H9 (cell line): Measurements from ENCODE around the gene PDE7B. TPM values are rescaled to one million over a fixed set of nuclear protein-coding genes. Genes with fewer than 3 reads are reported as not detected.

Source experiments
- DNase-seq: peaks from one replicate; pipeline ENCODE4 v3.0.0-alpha.2; 2017
- H2AFZ ChIP-seq: one replicate; pipeline ENCODE4 v1.6.1; 2013; ENCODE audit warnings: mild to moderate bottlenecking, low read length, control low read depth, moderate library complexity
- H2AK5ac ChIP-seq: 2 replicates; pipeline ENCODE4 v1.6.1; 2013; ENCODE audit warnings: low read length, control low read depth, mixed read lengths; ENCODE audit not compliant: insufficient read length
- H2BK120ac ChIP-seq: one replicate; pipeline ENCODE4 v1.6.1; 2013; ENCODE audit warnings: low read depth, mild to moderate bottlenecking, low read length, control low read depth, inconsistent platforms; ENCODE audit not compliant: poor library complexity, severe bottlenecking
- H2BK12ac ChIP-seq: 2 replicates; pipeline ENCODE4 v1.6.1; 2013; ENCODE audit warnings: low read length, control low read depth, mixed read lengths, low read depth; ENCODE audit not compliant: insufficient read length
- H2BK15ac ChIP-seq: 2 replicates; pipeline ENCODE4 v1.6.1; 2013; ENCODE audit warnings: low read depth, low read length, control low read depth
- H2BK20ac ChIP-seq: one replicate; pipeline ENCODE4 v1.6.1; 2013; ENCODE audit warnings: low read depth, mild to moderate bottlenecking, low read length, control low read depth, inconsistent platforms; ENCODE audit not compliant: poor library complexity, severe bottlenecking
- H2BK5ac ChIP-seq: 2 replicates; pipeline ENCODE4 v1.6.1; 2013; ENCODE audit warnings: low read length, control low read depth, mixed read lengths; ENCODE audit not compliant: insufficient read length
- H3K14ac ChIP-seq: 2 replicates; pipeline ENCODE4 v1.6.1; 2013; ENCODE audit warnings: low read length, control low read depth; ENCODE audit not compliant: insufficient read depth
- H3K18ac ChIP-seq: 2 replicates; pipeline ENCODE4 v1.6.1; 2013; ENCODE audit warnings: low read depth, mild to moderate bottlenecking, mixed read lengths, low read length, control low read depth; ENCODE audit not compliant: insufficient read length
- H3K23ac ChIP-seq: 2 replicates; pipeline ENCODE4 v1.6.1; 2013; ENCODE audit warnings: low read length, control low read depth, mixed read lengths, low read depth; ENCODE audit not compliant: insufficient read length
- H3K23me2 ChIP-seq: 2 replicates; pipeline ENCODE4 v1.6.1; 2013; ENCODE audit warnings: low read depth, mild to moderate bottlenecking, mixed read lengths, low read length, control low read depth; ENCODE audit not compliant: insufficient read length, poor library complexity, severe bottlenecking
- H3K27ac ChIP-seq: 2 replicates; pipeline ENCODE4 v1.5.1; 2013; ENCODE audit warnings: low read length, control low read depth, mixed read lengths, low read depth; ENCODE audit not compliant: insufficient read length
- H3K27me3 ChIP-seq: 2 replicates; pipeline ENCODE4 v1.6.1; 2013; ENCODE audit warnings: low read length, control low read depth, inconsistent platforms; ENCODE audit not compliant: insufficient read depth
- H3K4ac ChIP-seq: 2 replicates; pipeline ENCODE4 v1.6.1; 2013; ENCODE audit warnings: low read depth, mild to moderate bottlenecking, control low read depth, inconsistent platforms, low read length, moderate library complexity
- H3K4me1 ChIP-seq: 2 replicates; pipeline ENCODE4 v1.6.1; 2013; ENCODE audit warnings: low read length, control low read depth, inconsistent platforms; ENCODE audit not compliant: insufficient read depth
- H3K4me2 ChIP-seq: 2 replicates; pipeline ENCODE4 v1.6.1; 2013; ENCODE audit warnings: low read length, control low read depth, mixed read lengths; ENCODE audit not compliant: insufficient read length, insufficient read depth
- H3K56ac ChIP-seq: 2 replicates; pipeline ENCODE4 v1.6.1; 2013; ENCODE audit warnings: low read depth, mild to moderate bottlenecking, mixed read lengths, low read length, control low read depth; ENCODE audit not compliant: insufficient read length
- H3K79me1 ChIP-seq: 2 replicates; pipeline ENCODE4 v1.6.1; 2013; ENCODE audit warnings: low read depth, mild to moderate bottlenecking, moderate library complexity, low read length, control low read depth, inconsistent platforms; ENCODE audit not compliant: insufficient read depth, poor library complexity, severe bottlenecking
- H3K79me2 ChIP-seq: 2 replicates; pipeline ENCODE4 v1.6.1; 2013; ENCODE audit warnings: low read length, control low read depth, inconsistent platforms; ENCODE audit not compliant: insufficient read depth
- H3K9ac ChIP-seq: 2 replicates; pipeline ENCODE4 v1.6.1; 2013; ENCODE audit warnings: low read length, control low read depth, mixed read lengths; ENCODE audit not compliant: insufficient read length; ENCODE audit errors: extremely low read depth
- H3K9me3 ChIP-seq: one replicate; pipeline ENCODE4 v1.6.1; 2013; ENCODE audit warnings: low read depth, low read length, inconsistent platforms; ENCODE audit not compliant: control insufficient read depth
- H3T11ph ChIP-seq: one replicate; pipeline ENCODE4 v1.6.1; 2013; ENCODE audit warnings: mild to moderate bottlenecking, low read length, control low read depth, inconsistent platforms
- H4K20me1 ChIP-seq: one replicate; pipeline ENCODE4 v1.6.1; 2013; ENCODE audit not compliant: control insufficient read depth, insufficient read length, insufficient read depth
- H4K5ac ChIP-seq: 2 replicates; pipeline ENCODE4 v1.6.1; 2013; ENCODE audit warnings: low read depth, mild to moderate bottlenecking, mixed read lengths, low read length, control low read depth; ENCODE audit not compliant: insufficient read length
- H4K8ac ChIP-seq: replicated peaks from 2 replicates; pipeline ENCODE4 v1.6.1; 2013; ENCODE audit warnings: low read length, control low read depth, mixed read lengths, low read depth; ENCODE audit not compliant: insufficient read length
- H4K91ac ChIP-seq: 2 replicates; pipeline ENCODE4 v1.6.1; 2013; ENCODE audit warnings: low read depth, mild to moderate bottlenecking, moderate library complexity, mixed read lengths, low read length, control low read depth; ENCODE audit not compliant: insufficient read length
- H3K27ac Mint-ChIP-seq, 3 experiments: 2 replicates in 2 of 3; 3 replicates in 1 of 3; pipeline ENCODE4 v1.8.0; 2020 to 2021; ENCODE audit warnings: mixed read lengths in 3 of 3, mild to moderate bottlenecking in 1 of 3, moderate library complexity in 1 of 3
- H3K27me3 Mint-ChIP-seq: 2 replicates; pipeline ENCODE4 v1.8.0; 2021; ENCODE audit warnings: low read depth, mild to moderate bottlenecking, moderate library complexity, mixed read lengths
- H3K36me3 Mint-ChIP-seq, 3 experiments: 2 replicates in 2 of 3; 3 replicates in 1 of 3; pipeline ENCODE4 v1.8.0; 2020 to 2021; ENCODE audit warnings: low read depth in 3 of 3, mixed read lengths in 3 of 3; ENCODE audit not compliant: insufficient read depth in 1 of 3
- H3K4me1 Mint-ChIP-seq, 2 experiments: 2 replicates each; pipeline ENCODE4 v1.8.0; 2020; ENCODE audit warnings: mixed read lengths in 2 of 2
- H3K4me3 Mint-ChIP-seq, 2 experiments: 2 replicates in 1 of 2; 3 replicates in 1 of 2; pipeline ENCODE4 v1.8.0; 2020 to 2021; ENCODE audit warnings: mild to moderate bottlenecking in 2 of 2, mixed read lengths in 2 of 2, moderate library complexity in 1 of 2
- H3K9me3 Mint-ChIP-seq, 2 experiments: 2 replicates in 1 of 2; 3 replicates in 1 of 2; pipeline ENCODE4 v1.8.0; 2020; ENCODE audit warnings: mild to moderate bottlenecking in 2 of 2, mixed read lengths in 2 of 2, moderate library complexity in 1 of 2
- WGBS: extraction: QIAGEN DNeasy Blood & Tissue Kit; methylation state at CpG from one replicate; pipeline ENCODE4 v1.1.7; 2013; ENCODE audit warnings: missing lambda C conversion rate, low lambda C conversion rate, mixed read lengths; ENCODE audit not compliant: insufficient read length; ENCODE audit errors: extremely low coverage; 5-methylcytosine and 5-hydroxymethylcytosine counted together
- total RNA-seq: library from RNA; stranded (reverse); gene quantifications from 2 replicates; pipeline ENCODE4 v1.2.1, GENCODE V29; 2021
- TF ChIP-seq, protein P1 (sequence below): fragments of 200-600 bp; sonication (generic); conservative IDR thresholded peaks from 3 replicates; pipeline ENCODE4 v1.8.0; 2021; ENCODE audit warnings: antibody characterized with exemption, mild to moderate bottlenecking

PDE7B gene
- total RNA-seq, 1 experiment from 2014 or later, result not detected

DNA sequence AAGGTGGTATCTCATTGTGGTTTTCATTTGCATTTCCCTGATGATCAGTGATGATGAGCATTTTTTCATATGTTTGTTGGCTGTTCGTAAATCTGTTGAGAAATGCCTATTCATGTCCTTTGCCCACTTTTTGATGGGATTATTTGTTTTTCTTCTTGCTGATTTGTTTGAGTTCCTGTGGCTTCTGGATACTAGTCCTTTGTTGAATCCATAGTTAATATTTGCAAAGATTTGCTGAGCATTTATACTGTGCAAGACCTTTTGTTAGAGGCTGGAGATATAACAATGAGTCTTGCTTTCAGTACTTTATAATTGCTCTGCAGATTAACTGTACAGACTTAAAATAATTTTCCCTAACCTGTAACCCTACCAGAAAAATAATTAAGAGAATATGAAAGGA, 35.6 kb downstream of the PDE7B start:
- Histone ChIP-seq H3K27ac (no peak overlapping the region), H3K9ac (no peak overlapping the region), H4K8ac (no peak overlapping the region), H3K14ac (no peak overlapping the region), H3K18ac (no peak overlapping the region), H2AFZ (no peak overlapping the region), H2AK5ac (no peak overlapping the region), H3T11ph (no peak overlapping the region), H2BK15ac (no peak overlapping the region), H3K23me2 (no peaks in the 10 kb centered on the region), H3K56ac (no peak overlapping the region), H3K4me1 (no peaks in the 10 kb centered on the region), H3K79me1 (no peaks in the 10 kb centered on the region), H3K79me2 (no peaks in the 10 kb centered on the region), H3K4me2 (no peak overlapping the region), H2BK12ac (no peak overlapping the region), H4K5ac (no peak overlapping the region), H4K91ac (no peak overlapping the region), H3K23ac (no peak overlapping the region), H2BK120ac (no peak overlapping the region), H4K20me1 (no peaks in the 10 kb centered on the region), H3K9me3 (no peaks in the 10 kb centered on the region), H2BK20ac (no peak overlapping the region), H2BK5ac (no peak overlapping the region), H3K4ac (no peak overlapping the region), H3K27me3 (no peaks in the 10 kb centered on the region)
- no peaks in the 10 kb centered on the region for H3K36me3 Mint-ChIP-seq
- DNase-seq, result no peak
- no peaks in the 10 kb centered on the region for H3K4me1 Mint-ChIP-seq
- H3K27ac Mint-ChIP-seq, result no peak overlapping the region
- no peaks in the 10 kb centered on the region for H3K9me3 Mint-ChIP-seq
- no peak overlapping the region for H3K4me3 Mint-ChIP-seq
- WGBS, result no CpG with 5 or more reads among the region's 1 CpG
- TF ChIP-seq, protein P1, sequence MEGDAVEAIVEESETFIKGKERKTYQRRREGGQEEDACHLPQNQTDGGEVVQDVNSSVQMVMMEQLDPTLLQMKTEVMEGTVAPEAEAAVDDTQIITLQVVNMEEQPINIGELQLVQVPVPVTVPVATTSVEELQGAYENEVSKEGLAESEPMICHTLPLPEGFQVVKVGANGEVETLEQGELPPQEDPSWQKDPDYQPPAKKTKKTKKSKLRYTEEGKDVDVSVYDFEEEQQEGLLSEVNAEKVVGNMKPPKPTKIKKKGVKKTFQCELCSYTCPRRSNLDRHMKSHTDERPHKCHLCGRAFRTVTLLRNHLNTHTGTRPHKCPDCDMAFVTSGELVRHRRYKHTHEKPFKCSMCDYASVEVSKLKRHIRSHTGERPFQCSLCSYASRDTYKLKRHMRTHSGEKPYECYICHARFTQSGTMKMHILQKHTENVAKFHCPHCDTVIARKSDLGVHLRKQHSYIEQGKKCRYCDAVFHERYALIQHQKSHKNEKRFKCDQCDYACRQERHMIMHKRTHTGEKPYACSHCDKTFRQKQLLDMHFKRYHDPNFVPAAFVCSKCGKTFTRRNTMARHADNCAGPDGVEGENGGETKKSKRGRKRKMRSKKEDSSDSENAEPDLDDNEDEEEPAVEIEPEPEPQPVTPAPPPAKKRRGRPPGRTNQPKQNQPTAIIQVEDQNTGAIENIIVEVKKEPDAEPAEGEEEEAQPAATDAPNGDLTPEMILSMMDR, result no peak
- H3K27me3 Mint-ChIP-seq, result no peaks in the 10 kb centered on the region
